Testis (tissue), 2 donors: ENCODE data around the gene DLG2.

Experiments used
- POLR2A ChIP-seq: fragments of 450-650 bp; IDR thresholded peaks from one replicate; pipeline ENCODE4 v1.6.1; 2017; ENCODE audit warnings: antibody characterized with exemption, mild to moderate bottlenecking, moderate library complexity
- TF ChIP-seq, protein P1 (sequence below), 3 experiments: fragments of 450-650 bp in 2 of 3; fragments of 200-600 bp in 1 of 3; sonication (generic) in 1 of 3; IDR thresholded peaks; one replicate each; pipeline ENCODE4 v1.5.1; 2016 to 2019; ENCODE audit warnings: antibody characterized with exemption in 3 of 3, mild to moderate bottlenecking in 2 of 3, moderate library complexity in 1 of 3

- no peak for TF ChIP-seq POLR2A
- TF ChIP-seq, protein P1, sequence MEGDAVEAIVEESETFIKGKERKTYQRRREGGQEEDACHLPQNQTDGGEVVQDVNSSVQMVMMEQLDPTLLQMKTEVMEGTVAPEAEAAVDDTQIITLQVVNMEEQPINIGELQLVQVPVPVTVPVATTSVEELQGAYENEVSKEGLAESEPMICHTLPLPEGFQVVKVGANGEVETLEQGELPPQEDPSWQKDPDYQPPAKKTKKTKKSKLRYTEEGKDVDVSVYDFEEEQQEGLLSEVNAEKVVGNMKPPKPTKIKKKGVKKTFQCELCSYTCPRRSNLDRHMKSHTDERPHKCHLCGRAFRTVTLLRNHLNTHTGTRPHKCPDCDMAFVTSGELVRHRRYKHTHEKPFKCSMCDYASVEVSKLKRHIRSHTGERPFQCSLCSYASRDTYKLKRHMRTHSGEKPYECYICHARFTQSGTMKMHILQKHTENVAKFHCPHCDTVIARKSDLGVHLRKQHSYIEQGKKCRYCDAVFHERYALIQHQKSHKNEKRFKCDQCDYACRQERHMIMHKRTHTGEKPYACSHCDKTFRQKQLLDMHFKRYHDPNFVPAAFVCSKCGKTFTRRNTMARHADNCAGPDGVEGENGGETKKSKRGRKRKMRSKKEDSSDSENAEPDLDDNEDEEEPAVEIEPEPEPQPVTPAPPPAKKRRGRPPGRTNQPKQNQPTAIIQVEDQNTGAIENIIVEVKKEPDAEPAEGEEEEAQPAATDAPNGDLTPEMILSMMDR (IDR thresholded peaks at IDR 0.05): no peak
Observed at GRCh38 chr11:84273541-84273940, 1353.6 kb downstream of the DLG2 start.
